Measurements from ENCODE around the gene TRPV4. TPM values are rescaled to one million over a fixed set of nuclear protein-coding genes. Genes with fewer than 3 reads are reported as not detected.

TRPV4 gene
- polyA plus RNA-seq, 1 of the 3 experiments (the other 2 are of a cell fraction): 5.2 TPM

DNA sequence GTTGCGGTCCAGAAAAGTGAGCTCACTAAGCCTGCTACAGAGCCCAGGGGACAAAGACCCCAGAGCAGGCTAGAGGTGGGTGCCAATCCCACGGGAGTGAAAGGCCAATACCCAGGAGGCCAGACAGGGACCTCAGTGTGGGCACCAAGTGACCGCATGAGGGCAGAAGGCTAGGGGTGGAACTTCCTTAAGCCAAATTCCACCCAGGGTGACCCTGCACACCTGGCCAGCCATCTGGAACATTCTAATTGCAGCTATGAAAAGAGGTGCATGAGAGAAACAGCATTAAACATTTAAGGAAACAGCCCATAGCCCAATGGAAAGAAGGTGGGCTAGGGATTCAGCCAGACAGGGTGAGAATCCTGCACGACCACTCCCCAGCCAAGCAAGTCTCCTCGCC lies 27.8 kb upstream of the TRPV4 start:
- Histone ChIP-seq H3K27me3 (ENCODE audit: insufficient read depth) (no peaks in the 10 kb centered on the region), H3K27ac (ENCODE audit: low read depth in 2 of 2, low read length in 1 of 2) (no peak overlapping the region), H3K4me1 (ENCODE audit: control insufficient read depth in 1 of 2, insufficient read depth in 2 of 2, low read depth in 1 of 2, low read length in 1 of 2) (no peaks in the 10 kb centered on the region; a peak in 1 of 4 replicates), H3K4me2 (no peak overlapping the region), H3K9me2 (no peaks in the 10 kb centered on the region), H4K20me1 (ENCODE audit: insufficient read depth) (no peaks in the 10 kb centered on the region), H3K9me3 (no peaks in the 10 kb centered on the region), H3K9ac (no peak overlapping the region), H3K4me3 (ENCODE audit: low read depth in 2 of 2, low read length in 1 of 2) (no peak overlapping the region), H2AFZ (ENCODE audit: low read depth) (no peak overlapping the region), H3F3A (replicated peaks; ENCODE audit: insufficient read depth) (no peaks in the 10 kb centered on the region), H3K36me3 (replicated peaks in 1 of 2; ENCODE audit: control insufficient read depth in 1 of 2, insufficient read depth in 2 of 2, low read length in 1 of 2) (peaks cover 4 to 16% of the 10 kb centered on the region in 2 experiments), H3K79me2 (ENCODE audit: insufficient read depth) (peaks cover 4% of the 10 kb centered on the region; the same call in 1 of the 2 replicates)
- ChIA-PET POLR2A (no interaction called here), CTCF (no interaction called here)
- no peak for DNase-seq
- no peak for TF ChIP-seq MEF2A (IDR thresholded peaks at IDR 0.05; ENCODE audit: borderline replicate concordance, low read depth)
- TF ChIP-seq, protein P1, sequence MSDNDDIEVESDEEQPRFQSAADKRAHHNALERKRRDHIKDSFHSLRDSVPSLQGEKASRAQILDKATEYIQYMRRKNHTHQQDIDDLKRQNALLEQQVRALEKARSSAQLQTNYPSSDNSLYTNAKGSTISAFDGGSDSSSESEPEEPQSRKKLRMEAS (IDR thresholded peaks at IDR 0.05; ENCODE audit: low read depth): no peak
- TF ChIP-seq GABPA (IDR thresholded peaks at IDR 0.05; ENCODE audit: low read depth): no peak
- no peak for TF ChIP-seq EZH2phosphoT487 (IDR thresholded peaks at IDR 0.05; ENCODE audit: borderline replicate concordance, low read depth)
- TF ChIP-seq, protein P2, sequence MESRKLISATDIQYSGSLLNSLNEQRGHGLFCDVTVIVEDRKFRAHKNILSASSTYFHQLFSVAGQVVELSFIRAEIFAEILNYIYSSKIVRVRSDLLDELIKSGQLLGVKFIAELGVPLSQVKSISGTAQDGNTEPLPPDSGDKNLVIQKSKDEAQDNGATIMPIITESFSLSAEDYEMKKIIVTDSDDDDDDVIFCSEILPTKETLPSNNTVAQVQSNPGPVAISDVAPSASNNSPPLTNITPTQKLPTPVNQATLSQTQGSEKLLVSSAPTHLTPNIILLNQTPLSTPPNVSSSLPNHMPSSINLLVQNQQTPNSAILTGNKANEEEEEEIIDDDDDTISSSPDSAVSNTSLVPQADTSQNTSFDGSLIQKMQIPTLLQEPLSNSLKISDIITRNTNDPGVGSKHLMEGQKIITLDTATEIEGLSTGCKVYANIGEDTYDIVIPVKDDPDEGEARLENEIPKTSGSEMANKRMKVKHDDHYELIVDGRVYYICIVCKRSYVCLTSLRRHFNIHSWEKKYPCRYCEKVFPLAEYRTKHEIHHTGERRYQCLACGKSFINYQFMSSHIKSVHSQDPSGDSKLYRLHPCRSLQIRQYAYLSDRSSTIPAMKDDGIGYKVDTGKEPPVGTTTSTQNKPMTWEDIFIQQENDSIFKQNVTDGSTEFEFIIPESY (IDR thresholded peaks at IDR 0.05; ENCODE audit: borderline replicate concordance, low read depth): no peak
- no peak for TF ChIP-seq ELF1 (IDR thresholded peaks at IDR 0.05)
- TF ChIP-seq FOXM1 (IDR thresholded peaks at IDR 0.05; ENCODE audit: low read depth): no peak
- TF ChIP-seq, protein P3, sequence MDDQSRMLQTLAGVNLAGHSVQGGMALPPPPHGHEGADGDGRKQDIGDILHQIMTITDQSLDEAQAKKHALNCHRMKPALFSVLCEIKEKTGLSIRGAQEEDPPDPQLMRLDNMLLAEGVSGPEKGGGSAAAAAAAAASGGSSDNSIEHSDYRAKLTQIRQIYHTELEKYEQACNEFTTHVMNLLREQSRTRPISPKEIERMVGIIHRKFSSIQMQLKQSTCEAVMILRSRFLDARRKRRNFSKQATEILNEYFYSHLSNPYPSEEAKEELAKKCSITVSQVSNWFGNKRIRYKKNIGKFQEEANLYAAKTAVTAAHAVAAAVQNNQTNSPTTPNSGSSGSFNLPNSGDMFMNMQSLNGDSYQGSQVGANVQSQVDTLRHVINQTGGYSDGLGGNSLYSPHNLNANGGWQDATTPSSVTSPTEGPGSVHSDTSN (IDR thresholded peaks at IDR 0.05): no peak
- TF ChIP-seq NRF1 (IDR thresholded peaks at IDR 0.05; ENCODE audit: low read depth, low read length): no peak
- TF ChIP-seq JUND (IDR thresholded peaks at IDR 0.05): no peak
- TF ChIP-seq TEAD4 (IDR thresholded peaks at IDR 0.05; ENCODE audit: borderline replicate concordance, insufficient read depth): no peak
- TF ChIP-seq, protein P4, sequence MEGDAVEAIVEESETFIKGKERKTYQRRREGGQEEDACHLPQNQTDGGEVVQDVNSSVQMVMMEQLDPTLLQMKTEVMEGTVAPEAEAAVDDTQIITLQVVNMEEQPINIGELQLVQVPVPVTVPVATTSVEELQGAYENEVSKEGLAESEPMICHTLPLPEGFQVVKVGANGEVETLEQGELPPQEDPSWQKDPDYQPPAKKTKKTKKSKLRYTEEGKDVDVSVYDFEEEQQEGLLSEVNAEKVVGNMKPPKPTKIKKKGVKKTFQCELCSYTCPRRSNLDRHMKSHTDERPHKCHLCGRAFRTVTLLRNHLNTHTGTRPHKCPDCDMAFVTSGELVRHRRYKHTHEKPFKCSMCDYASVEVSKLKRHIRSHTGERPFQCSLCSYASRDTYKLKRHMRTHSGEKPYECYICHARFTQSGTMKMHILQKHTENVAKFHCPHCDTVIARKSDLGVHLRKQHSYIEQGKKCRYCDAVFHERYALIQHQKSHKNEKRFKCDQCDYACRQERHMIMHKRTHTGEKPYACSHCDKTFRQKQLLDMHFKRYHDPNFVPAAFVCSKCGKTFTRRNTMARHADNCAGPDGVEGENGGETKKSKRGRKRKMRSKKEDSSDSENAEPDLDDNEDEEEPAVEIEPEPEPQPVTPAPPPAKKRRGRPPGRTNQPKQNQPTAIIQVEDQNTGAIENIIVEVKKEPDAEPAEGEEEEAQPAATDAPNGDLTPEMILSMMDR (IDR thresholded peaks at IDR 0.05): no peak
- TF ChIP-seq, protein P5, sequence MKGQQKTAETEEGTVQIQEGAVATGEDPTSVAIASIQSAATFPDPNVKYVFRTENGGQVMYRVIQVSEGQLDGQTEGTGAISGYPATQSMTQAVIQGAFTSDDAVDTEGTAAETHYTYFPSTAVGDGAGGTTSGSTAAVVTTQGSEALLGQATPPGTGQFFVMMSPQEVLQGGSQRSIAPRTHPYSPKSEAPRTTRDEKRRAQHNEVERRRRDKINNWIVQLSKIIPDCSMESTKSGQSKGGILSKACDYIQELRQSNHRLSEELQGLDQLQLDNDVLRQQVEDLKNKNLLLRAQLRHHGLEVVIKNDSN (IDR thresholded peaks at IDR 0.05; ENCODE audit: borderline replicate concordance, low read depth): no peak
- no peak for TF ChIP-seq CHD2 (IDR thresholded peaks at IDR 0.05; ENCODE audit: low read length, partially characterized antibody)
- TF ChIP-seq RXRA (IDR thresholded peaks at IDR 0.05; ENCODE audit: borderline replicate concordance, low read depth): no peak
- TF ChIP-seq FOSL2 (IDR thresholded peaks at IDR 0.05; ENCODE audit: borderline replicate concordance, low read depth): no peak
- WGBS (ENCODE audit: low lambda C conversion rate): 99% methylated on average over 5 of the region's 5 CpGs
